ENCODE measurements around the gene DYRK3.
"Not testable (repeated sequence)": the region's sequence is repeated elsewhere in the genome, so short reads cannot be mapped to it uniquely, and the experiment has no call there.

The DYRK3 gene

DNA sequence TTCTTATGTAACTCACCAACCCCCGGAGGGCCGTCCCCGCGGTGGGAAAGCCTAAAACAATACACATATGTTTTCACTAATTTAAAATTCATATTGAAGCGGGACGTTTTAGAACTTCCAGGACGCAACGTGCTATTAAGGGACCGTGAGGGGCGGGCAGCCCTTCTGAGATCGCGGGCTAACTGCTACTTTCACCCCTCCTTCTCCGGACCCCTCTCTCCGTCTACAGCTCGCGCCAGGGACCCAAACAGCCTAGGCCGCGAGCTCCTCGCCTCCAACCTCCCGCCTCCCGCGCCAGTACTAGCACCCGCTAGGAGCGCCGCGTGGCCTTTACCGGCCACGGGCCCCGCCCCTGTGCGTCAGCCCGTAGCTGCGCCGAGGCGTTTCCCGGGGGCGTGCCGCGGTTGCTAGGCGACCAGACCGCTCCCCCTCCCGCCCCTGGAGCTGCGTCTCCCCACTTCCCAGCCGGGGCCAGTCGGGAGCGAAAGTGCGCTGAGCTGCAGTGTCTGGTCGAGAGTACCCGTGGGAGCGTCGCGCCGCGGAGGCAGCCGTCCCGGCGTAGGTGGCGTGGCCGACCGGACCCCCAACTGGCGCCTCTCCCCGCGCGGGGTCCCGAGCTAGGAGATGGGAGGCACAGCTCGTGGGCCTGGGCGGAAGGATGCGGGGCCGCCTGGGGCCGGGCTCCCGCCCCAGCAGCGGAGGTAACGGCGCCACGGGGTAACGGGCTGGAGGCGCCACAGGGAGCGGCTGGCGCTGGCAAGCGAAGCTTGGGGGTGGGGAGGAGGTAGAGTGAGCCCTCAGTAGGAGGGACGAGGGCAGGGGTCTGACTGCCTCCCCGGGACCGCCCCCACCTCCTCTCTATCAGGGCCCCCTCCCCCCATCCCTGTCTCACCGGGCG is at the start of gene DYRK3:
TSS of gene DYRK3 (plus strand) at position 457 of the 898 bp plus-strand sequence. CDS start at position 625, 168 bp downstream.
- peak; percentile 95 for DNase-seq

DNA sequence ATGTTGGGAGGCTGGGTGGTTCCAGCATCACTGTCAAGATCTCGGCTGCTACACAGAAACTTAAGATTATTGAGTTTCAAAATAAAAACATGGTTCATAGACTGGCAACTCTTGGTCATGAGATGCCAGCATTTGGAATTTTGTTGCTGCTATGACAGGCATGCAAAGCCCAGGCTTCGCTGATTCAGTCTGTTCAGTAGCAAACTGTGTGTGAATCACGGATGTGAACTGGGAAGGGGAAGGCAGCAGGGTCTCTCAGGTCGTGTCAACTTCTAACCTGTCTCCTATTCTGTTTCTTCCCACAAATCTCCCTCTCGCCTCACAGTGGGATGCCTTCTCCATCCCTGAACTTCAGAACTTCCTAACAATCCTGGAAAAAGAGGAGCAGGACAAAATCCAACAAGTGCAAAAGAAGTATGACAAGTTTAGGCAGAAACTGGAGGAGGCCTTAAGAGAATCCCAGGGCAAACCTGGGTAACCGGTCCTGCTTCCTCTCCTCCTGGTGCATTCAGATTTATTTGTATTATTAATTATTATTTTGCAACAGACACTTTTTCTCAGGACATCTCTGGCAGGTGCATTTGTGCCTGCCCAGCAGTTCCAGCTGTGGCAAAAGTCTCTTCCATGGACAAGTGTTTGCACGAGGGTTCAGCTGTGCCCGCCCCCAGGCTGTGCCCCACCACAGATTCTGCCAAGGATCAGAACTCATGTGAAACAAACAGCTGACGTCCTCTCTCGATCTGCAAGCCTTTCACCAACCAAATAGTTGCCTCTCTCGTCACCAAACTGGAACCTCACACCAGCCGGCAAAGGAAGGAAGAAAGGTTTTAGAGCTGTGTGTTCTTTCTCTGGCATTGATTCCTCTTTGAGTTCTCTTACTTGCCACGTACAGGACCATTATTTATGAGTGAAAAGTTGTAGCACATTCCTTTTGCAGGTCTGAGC is 48.6 kb upstream of the DYRK3 start:
- no peak for DNase-seq

DNA sequence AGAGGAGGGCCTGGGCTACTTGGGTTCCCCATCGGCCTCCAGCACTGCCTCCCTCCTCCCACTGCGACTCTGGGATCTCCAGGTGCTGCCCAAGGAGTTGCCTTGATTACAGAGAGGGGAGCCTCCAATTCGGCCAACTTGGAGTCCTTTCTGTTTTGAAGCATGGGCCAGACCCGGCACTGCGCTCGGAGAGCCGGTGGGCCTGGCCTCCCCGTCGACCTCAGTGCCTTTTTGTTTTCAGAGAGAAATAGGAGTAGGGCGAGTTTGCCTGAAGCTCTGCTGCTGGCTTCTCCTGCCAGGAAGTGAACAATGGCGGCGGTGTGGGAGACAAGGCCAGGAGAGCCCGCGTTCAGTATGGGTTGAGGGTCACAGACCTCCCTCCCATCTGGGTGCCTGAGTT is 47.4 kb upstream of the DYRK3 start:
- DNase-seq = no peak

DNA sequence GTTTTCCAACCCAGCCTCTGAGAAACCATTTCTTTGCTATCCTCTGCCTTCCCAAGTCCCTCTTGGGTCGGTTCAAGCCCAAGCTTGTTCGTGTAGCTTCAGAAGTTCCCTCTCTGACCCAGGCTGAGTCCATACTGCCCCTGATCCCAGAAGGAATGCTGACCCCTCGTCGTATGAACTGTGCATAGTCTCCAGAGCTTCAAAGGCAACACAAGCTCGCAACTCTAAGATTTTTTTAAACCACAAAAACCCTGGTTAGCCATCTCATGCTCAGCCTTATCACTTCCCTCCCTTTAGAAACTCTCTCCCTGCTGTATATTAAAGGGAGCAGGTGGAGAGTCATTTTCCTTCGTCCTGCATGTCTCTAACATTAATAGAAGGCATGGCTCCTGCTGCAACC is 46.8 kb upstream of the DYRK3 start:
- no peak for DNase-seq

DNA sequence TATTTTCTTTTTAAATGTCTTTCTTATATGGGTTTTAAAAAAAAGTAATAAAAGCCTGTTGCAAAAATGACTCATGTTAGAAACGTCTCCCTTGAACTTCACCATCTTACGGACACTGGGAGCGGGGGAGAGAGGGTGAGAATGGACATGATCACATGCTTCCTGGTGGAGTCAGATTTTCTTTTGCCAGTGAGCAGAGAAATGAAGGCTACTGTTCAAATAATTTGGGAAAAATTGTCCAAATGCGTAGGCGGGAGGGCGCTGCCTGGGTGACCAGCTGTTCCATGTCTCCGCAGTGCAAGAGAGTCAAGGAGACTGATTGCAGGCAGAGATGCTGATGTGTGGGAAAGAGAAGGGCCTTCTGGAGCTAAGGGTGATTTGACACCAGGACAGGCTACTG is 46.1 kb upstream of the DYRK3 start:
- DNase-seq = no peak

DNA sequence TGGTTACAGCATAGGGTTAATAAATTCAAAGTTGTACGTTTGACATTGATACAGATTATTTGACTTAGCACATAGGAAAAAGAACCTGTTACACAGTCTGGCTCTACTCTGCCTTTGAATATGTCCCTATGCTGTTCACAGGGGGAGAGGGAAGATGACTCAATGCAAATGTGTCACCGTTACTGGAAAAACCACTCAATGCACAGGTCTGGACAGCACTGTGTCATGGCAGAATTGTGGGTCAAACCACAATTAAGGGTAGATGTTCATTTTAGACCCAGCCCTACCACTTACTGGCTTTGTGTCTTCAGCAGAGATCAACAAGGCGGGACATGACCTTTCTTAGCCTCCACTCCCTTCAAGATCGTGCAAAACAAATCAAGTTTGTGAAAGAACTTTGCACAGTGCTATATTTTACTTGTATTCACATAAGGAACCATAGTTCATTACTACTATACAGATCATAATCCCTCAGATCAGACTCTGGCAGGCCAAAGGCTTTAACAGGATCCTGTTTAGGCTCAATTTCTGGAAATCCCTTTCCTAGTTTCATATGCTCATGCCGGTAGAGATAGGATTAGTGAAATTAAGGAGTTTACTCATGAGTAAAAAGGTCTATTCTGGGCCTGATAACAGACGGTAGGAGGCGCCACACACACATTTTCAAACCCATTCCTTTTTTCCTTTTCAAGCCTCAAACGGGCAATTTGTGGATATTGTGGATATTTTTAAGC is 45.1 kb upstream of the DYRK3 start:
- DNase-seq = no peak

DNA sequence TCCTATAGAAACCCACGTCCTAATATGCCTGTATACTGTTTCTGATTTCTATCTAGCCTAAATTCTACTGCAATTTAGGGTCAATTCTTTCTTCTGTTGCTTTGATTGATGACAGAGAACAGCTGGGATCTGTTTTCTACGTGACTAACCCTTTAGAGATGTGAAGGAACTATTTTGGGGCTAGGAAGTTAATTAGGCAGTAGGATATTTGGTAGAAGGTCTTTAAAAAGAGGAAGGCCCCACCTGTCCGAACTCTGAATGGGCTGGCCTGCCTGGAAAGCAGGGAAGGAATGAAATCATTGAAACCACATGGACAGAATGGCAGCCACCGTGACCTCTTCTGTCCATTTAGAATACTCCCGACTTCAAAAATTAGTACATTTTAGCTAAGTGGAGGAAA is 44.1 kb upstream of the DYRK3 start:
- DNase-seq = no peak

DNA sequence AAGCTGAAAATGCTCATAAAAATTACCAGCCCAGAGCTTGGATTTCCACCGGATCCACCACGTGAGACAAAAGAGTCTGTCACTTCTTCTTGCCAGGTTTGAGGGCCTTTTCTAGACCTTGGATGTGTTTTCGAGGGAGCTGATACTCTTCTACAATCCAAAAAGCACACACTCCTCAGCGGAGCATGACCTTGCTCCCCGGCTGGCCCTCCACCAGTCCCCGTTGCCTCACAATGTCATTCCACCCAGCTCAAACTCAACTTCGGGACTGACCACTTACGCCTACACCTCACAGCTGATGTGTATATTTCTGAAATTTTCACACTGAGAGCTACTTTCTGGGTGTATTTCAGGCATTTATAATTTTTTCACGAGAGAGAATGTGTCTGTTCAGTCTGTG is 43.6 kb upstream of the DYRK3 start:
- no peak for DNase-seq

DNA sequence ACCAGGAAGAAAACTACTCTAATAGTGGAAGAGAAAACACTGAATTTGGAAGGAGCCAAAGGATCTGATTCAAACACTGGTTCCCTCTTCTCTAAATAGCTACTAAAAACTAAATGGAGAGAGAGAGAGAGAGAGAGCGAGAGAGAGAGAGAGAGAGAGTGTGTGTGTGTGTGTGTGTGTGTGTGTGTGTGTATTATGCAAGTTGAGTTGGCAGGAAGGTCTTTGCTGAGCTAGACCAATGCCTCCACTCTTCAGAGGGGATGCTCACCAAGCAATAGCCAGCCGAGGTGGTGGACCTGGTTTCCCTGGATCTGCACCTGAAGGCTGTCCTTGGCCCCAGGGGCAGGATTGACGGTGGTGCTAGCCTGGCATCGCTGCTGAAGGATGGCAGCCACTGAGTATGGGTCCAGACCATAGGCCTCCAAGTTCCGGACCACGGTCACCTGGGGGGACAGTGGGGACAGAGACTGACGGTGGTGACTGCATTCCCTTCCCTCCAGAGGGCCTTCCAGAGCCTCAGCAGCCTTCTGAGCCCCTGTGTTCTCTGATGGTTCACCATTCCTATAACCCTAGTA is 41.9 kb upstream of the DYRK3 start:
- DNase-seq = peak; percentile 37

DNA sequence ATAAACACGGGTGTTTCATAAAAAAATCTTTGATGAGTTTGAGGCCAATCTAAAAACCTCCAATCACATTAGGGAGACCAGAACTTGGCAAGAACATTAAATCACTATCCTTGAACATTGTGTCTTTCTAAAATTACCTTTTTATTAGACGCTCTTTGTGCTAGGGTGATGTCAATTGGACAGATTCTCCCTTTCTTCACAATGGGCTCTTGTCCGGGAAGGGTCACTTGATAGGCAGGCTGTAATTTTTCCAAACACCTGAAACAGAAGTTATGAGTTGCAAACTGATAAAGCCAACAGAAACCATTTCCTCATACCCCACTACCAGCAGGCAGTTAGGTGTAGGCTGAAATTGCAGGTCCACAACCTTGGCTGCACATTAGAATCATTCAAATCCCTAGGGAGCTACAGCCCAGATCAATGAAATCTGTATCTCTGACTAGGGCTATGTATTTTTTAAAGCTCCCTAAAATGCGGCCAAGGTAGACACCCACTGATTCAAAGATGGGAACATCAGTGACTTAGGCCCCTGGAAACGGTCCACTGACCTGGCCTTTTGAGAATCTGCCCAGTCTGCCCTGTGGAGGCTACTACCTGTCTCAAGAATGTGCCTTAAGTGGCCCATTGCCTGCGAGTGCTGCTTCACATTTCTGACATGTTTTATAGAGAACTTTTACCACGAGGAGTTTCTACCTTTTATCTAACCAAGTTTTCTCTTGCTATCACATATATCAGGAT is 39.6 kb upstream of the DYRK3 start:
- DNase-seq = no peak

DNA sequence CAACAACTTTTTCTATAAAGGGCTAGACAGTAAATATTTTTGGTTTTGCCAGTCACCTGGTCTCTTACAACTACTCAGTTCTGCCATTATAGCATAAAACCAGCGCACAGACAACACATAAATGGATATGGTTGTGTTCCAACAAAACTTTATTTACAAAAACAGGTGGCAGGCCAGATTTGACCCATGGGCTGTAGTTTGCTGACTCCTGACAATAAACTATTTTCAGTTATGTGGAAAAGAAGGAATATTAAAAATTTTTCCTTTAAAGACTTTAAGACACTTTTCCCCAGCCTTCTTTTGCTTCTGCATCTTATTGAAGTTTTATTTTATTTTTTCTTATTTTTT is 39.0 kb upstream of the DYRK3 start:
- DNase-seq = no peak

DNA sequence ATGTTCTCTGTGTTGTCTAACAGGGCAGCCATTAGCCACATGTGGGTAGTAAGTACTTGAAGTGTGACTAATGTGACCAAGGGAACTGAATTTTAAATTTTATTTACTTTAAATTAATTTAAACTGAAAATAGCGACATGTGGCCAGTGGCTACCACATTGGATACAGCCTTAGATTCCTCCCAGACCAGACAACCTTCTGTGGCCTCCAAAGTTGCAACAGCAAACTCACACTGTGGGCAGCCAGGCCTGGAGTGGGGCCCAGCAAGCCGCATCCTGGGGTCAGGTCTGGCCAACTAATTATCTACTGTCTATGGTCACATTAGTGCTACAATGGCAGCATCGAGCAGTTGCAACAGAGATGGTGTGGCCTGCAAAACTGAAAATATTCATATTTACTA is 34.8 kb upstream of the DYRK3 start:
- DNase-seq = peak; percentile 26

DNA sequence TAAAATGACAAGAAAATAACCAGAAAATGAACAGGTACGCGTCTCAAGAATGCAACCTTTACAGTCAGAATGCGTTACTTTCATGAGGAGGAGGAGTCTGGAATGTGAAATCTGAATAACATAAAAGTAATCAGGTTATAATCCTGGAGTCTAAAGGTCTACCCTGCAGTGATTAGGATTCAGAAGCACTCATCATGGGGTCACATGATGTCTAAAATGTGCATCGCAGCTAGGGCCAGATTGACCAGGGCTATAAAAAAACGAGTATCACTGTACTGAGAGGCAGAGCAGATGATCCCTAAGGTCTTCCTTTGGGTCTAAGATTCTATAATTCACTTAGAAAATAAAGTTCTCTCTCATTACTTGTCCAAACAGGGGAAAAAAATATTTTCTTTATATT is 30.5 kb upstream of the DYRK3 start:
- DNase-seq = no peak

DNA sequence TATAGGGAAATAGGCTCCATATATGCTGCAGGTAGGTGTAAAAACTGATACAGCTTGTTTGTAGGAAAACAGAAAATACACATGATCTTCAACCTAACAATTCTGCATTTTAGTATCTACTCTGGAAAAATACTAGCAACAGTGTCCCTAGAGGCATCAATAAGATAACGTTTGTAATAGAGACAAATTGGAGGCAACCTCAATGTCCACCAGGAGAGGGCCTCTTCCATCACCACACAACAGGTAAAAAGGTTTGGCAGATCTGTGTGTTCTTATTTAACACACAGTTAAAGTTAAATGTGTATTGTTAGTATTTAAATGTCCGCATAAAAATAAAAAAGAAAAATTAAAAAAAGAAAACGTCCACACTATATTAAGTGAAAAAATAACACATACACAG is 28.5 kb upstream of the DYRK3 start:
- peak; percentile 3 for DNase-seq

DNA sequence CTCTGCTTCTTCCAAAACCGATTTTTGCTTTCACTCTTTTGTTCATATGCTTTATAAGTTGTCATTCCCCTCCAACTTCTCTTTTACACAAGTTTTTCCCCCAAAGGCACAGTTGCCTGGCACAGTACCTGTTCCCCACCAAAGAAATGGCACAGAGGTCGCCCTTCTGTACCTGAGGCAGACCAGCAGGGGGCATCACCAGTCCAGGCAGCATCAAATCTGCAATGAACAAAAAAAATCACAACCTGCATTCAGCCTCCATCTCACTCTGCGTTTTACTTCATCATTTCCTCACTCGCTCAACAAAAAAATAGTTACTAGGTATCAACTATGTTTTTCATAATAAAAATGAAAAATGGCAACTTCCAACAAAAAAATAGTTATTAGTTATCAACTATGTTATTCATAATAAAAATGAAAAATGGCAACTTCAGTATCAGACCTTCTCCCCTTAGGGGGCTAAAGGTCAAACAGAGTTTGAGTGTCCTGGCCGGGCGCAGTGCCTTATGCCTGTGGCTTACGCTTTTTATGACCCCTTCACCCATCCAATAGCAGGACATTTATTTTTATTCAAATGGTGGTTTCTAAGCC is 27.1 kb upstream of the DYRK3 start:
- DNase-seq = peak; percentile 77

DNA sequence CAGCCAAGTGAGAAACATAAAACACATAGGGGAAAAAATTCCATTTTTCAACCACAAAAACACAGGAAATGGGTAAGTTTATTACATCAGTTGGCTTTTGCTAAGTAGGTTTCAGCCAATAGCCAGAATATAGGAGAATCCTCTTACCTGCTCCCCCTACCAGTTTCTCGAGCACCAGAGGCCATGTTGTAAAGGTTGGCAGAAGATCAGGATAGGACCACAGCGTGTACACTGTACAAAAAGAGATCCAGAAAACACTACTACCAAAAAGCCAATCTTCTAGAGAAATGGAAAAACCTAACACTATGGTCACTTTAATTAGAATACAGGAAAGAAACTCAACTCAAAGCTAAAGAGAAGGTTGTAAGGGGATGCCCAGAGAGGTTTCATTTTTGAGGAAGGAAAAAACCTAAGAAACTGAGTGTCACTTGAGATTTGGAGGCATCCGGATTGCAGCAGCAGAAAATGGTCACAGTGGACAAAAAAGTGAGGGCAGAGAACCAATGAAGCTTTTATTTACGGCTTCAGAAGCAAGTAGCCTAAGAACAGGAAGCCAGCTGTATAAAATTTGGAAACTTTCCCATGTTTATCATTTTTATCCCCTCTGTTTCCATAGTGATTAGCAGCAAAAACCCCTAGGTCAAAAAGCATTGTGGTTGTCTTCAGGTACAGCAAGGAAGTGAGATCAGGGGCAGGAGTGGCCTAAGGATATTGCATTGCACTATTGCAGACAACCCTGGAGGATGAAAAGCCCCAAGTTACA is 25.9 kb upstream of the DYRK3 start:
- no peak for DNase-seq

DNA sequence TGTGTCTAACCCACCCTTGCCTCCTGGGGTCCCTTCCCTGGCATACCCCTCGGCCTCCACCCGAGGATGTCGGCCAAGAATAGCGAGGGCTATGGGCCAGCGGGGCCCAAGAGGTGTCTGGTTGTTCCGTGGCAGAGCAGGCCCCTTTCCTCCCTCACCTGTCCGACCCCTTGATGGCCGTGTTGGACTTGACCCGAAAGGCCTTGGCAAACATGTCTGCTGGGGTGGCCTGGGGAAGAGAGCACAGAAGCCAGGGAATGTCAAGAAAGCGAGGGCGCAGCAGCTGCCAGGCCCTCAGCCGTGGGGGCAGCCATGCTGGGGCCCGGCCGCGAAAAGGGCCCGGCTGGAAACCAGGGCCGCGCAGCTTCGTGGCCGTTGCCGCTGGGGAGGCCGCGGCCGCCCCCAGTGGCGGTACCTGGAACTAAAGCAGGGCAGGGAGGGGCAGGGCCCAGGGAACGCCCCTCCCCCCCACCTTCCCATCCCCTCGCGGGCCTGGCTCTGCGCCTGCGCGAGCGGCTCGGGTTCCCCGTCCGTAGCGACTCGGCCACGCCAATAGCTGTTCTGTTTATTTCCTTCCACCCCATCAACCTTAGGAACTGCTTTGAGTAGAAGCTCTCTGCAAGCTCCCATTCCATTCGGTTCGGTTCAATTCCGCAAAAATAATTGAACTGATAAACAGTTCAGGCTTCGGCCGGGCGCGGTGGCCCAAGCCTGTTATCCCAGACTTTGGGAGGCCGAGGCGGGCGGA is 23.0 kb upstream of the DYRK3 start, which contains the start of gene EIF2D:
TSS of gene EIF2D (minus strand) at position 337 of the 748 bp plus-strand sequence. CDS start at position 214, 123 bp downstream.
- peak; percentile 98 for DNase-seq

DNA sequence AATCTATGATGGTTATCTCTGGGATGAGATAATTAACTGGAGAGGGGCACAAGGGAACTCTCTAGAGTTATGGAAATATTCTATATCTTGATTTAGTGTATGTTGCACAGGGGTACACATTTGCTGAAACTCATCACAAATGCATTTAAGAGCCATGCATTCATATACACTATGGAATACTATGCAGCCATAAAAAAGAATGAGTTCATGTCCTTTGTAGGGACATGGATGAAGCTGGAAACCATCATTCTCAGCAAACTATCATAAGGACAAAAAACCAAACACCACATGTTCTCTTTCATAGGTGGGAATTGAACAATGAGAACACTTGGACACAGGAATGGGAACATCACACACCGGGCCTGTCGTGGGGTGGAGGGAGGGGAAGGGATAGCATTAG is 8.9 kb upstream of the DYRK3 start:
- DNase-seq = not testable (repeated sequence)

DNA sequence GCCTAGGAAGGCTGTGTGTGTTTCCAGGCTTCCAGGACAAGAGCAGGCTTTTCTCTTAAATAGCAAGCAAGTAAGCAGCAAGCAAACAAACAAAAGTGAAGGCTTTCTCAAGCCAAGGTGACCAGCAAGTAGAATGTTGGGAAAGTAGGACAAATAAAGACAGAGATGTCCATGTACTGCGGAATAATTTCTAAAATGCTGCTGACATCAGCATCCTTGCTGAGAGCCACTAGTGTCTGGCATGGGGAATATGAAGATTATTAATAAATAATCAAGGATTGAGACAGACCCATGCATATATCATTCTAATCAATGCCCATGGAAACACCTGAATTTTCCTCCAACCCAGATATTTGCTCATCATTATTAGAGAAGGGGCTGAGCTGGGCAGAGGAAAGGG is 6.4 kb upstream of the DYRK3 start:
- no peak for DNase-seq

DNA sequence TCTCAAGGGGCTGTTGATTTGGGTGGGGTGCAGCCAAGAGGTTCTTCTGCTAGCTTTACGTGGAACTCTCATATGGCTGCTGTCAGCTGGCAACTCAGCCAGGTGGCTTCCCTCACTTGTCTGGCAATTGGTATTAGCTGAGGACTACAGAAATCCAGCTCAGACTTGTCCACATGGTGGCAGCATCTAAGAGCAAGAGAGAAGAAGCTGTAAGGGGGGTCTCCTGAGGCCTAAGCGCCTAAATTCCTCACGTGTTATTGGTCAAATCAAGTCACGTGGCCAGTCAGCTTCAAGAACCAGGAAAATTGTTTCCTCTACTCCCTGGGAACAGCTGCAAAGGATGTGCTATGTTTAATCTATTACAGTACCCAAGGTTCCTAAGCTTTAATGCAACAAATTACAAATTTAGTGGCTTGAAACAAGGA is 4.2 kb upstream of the DYRK3 start:
- DNase-seq = no peak
